Fibroblast of skin of back (primary cell): ENCODE measurements around the gene CYP3A7. TPM values are rescaled to one million over a fixed set of nuclear protein-coding genes. Genes with fewer than 3 reads are reported as not detected.
"Not testable (repeated sequence)": the region's sequence is repeated elsewhere in the genome, so short reads cannot be mapped to it uniquely, and the experiment has no call there.

Experiments used
- DNase-seq: peaks from one replicate; pipeline ENCODE4 v3.0.0-alpha.2; 2013
- polyA plus RNA-seq, 2 experiments: library from polyadenylated mRNA; unstranded; fragments of 120-200 nt; gene quantifications; one replicate each; pipeline ENCODE4 v1.2.1, GENCODE V29; 2013; ENCODE audit not compliant: insufficient read length in 2 of 2

The CYP3A7 gene
- polyA plus RNA-seq (2013, experiment 1 of 2; ENCODE audit: insufficient read length): not detected
- not detected for polyA plus RNA-seq (2013, experiment 2 of 2; ENCODE audit: insufficient read length)

DNA sequence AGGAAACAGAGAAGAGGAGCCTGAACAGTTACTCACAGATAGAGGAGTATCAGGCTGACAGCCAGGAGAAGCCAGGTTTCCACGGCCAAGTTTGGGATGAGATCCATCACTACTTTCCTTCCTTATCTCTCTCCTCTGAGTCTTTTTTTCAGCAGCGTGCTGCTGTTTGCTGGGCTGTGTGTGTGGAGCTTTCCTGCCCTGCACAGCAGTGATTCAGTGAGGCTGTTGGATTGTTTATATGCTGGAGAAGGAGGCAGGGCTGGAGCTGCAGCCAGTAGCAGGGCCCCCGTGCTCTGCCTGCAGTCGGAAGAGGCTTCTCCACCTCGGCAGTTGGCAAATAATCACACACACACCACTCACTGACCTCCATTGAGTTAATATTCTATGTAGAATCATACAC lies at the start of gene CYP3A7:
Gene CYP3A7 (minus strand): TSS at position 210 of the 400 bp plus-strand sequence. CDS start 103 bp downstream, at position 107.
- DNase-seq: no peak

- no peak for DNase-seq
Measured at GRCh38 chr7:99784007-99784406, 49.0 kb upstream of the CYP3A7 start, which contains the start of gene CYP3A4. Gene CYP3A4 (minus strand): TSS chr7:99784184. CDS start chr7:99784081, 103 bp downstream.

GRCh38 chr7:99782012-99782953 lies 47.3 kb upstream of the CYP3A7 start:
- DNase-seq: no peak

- DNase-seq: no peak
Measured at GRCh38 chr7:99780588-99780987, 45.6 kb upstream of the CYP3A7 start.

GRCh38 chr7:99779949-99780348 lies 45.0 kb upstream of the CYP3A7 start:
- no peak for DNase-seq

GRCh38 chr7:99778880-99779279 lies 43.9 kb upstream of the CYP3A7 start:
- no peak for DNase-seq

- not testable (repeated sequence) for DNase-seq
Measured at GRCh38 chr7:99773395-99773794, 38.4 kb upstream of the CYP3A7 start.

- no peak for DNase-seq
Measured at GRCh38 chr7:99772565-99772964, 37.6 kb upstream of the CYP3A7 start.

- not testable (repeated sequence) for DNase-seq
Measured at GRCh38 chr7:99769494-99769893, 34.5 kb upstream of the CYP3A7 start.

DNA sequence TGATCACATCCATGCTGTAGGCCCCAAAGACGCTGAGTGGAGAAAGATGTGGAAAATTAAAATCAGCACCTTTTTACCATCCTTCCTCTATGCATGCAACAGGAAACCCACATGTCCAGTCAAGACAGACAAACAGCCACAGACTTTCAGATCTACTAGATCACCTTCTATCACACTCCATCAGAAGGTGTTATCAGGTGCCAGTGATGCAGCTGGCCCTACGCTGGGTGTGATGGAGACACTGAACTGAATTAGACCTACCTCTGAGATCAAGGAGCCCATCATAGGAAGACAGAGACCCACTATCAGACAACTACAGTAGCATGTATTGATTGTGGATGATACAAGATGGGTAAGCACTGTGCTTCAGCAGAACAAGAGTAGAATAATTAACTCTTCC lies 33.5 kb upstream of the CYP3A7 start:
- DNase-seq: no peak

DNA sequence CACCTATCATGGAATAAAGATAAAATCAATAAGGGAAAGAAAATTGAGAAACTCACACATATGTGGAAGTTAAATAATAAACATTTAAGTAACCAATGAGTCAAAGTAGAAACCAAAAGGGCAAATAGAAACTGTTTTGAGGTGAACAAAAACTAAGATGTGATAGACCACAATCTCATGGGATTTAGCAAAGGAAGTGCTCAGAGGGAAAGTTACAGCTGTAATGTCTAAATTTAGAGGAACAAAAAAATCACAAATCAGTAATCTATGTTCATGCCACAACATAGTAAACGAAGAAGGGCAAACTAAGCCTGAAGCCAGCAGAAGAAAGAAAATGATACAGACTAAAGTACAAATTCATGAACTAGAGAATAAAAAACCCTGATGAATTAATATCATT lies 32.7 kb upstream of the CYP3A7 start:
- DNase-seq: no peak

DNA sequence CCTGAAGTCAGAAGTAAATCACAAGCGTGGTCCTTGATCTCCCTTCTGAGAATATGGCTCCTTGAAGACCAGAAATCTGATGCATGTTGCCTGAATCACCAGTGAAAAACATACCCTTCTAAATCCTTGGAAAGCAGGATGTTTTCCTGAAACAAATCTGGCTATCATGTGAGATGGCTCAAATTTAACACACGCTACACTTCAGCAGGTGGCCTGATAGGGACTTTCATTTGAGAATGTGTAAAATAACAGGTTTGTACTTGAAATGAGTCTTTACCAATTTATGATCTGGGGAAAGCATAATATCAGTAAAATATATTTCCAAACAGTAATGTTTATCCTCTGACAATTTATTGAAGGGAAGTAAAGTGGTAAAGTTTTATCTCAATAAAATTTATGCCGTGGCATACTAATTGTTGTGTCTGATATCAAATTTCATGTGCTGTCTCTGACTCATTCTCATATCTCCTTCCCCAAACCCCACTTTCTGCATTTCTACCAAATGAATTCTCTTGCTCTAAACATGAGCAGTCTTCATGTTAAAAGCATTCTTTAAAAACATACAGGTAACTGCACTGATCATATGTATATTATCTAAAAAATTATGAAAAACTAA lies 31.6 kb upstream of the CYP3A7 start:
- no peak for DNase-seq

DNA sequence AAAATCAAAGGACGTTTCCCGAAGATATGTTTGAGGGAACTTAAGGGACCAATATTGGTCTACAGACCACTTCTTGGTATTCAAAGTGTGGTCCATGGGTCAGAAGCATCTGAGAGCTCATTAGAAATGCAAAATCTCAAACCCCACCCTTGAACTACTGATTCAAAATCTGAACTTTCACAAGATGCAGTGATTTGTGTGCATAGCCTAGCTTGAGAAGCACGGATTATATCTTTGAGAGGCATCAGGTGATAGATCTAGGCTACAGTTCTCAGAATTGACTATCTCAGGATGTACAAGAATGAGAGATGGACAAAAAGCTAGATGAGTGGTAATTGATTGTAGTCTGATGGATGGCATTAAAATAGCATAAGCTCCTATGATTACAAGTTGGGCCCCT lies 29.5 kb upstream of the CYP3A7 start:
- DNase-seq: no peak

- DNase-seq: peak; percentile 13
Measured at GRCh38 chr7:99762680-99763327, 27.8 kb upstream of the CYP3A7 start.

DNA sequence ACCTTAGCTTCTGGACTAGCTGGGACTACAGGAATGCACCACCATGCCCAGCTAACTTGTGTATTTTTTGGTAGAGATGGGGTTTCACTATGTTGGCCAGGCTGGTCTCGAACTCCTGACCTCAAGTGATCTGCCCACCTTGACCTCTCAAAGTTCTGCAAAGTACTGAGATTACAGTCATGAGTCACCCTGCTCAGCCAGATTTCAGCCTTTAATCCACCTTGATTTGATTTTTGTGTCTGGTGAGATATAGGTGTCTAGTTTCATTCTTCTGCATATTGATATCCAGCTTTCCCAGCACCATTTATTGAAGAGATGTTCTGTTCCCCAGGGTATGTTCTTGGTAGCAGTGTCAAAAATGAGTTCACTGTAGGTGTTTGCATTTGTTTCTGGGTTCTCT lies 20.1 kb upstream of the CYP3A7 start:
- DNase-seq: no peak

DNA sequence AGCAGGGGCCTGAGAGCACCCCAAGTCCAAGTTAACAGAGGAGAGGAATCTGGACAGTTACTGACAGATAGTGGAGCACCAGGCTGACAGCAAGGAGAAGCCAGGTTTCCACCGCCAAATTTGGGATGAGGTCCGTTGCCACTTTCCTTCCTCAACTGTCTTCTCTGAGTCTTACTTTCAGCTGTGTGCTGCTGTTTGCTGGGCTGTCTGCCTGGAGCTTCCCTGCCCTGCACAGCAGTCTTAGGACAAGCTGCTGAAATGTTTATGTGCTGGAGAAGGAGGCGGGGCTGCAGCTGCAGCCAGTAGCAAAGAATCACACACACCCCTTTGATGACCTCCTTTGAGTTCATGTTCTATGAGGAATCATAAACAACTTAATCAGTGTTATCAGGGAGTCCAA lies 17.4 kb upstream of the CYP3A7 start:
- no peak for DNase-seq

DNA sequence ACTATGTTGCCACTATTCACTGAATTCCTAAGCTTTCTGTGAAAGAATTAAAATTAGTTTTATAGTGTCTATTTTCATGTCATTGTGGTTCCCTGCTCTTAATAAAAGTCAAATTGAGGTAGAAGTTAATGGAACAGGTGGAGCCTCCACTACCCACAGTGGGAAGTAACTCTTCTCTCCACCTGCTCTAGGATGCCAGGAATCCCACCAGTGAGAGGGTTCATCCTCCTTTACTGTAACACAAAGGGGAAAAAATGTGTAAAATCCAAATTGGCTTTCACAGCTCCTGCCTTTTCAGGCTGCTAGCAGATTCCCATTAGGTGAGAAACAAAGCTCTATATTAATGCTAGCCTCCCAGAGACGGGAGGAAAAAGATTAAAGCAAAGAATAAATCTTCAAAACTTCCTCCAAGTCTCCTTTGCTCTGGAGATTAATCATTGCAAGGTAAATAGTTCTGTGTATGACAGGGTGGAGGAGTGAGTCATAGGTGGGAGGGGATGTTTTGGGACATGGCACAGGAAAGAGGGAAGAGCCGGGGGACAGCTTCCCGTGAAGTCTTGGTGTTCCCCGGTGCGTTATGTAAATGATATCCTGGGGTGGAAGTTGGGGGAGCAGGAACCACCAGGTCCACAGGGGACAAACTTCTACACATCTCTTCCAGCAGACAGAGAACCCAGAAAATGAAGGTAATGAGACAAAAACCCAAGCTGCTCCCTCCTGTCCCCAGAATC lies 16.5 kb upstream of the CYP3A7 start:
- DNase-seq: peak; percentile 20

DNA sequence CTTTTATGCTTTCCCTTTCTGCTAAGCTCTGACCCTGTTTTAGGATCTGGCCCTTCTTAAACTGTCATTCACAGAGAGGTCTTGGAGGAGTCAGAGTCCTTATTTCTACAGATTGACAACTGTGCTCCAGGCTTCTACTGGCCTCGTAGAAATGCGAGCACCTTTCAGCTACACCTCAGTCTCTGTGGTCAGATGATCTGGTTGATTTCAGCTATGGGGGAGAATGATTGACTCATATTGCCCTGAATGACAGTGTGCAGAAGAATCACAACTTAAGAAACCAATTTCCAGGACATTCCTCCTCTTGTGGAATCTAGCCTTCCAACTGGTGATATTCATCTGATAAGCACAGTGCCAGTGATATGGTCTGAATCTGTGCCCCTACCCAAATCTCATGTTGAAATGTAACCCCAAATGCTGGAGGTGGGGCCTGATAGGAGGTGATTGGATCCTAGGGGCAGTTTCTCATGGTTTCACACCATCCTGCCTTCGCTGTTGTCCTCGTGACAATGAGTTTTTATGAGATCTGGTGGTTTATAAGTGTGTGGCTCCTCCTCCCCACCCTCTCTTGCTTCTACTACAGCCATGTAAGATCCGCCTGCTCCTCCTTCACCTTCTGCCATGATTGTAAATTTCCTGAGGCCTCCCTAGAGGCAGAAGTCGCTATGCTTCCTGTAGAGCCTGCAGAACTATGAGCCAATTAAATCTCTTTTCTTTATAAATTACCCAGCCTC lies 14.0 kb upstream of the CYP3A7 start:
- DNase-seq: no peak

GRCh38 chr7:99746915-99747314 lies 11.9 kb upstream of the CYP3A7 start:
- not testable (repeated sequence) for DNase-seq

GRCh38 chr7:99745395-99745794 lies 10.4 kb upstream of the CYP3A7 start:
- not testable (repeated sequence) for DNase-seq

GRCh38 chr7:99742737-99743394 lies 7.9 kb upstream of the CYP3A7 start:
- no peak for DNase-seq
